Left cardiac atrium (tissue), 4 donors: ENCODE data around the gene HOXD4. TPM values are rescaled to one million over a fixed set of nuclear protein-coding genes. Genes with fewer than 3 reads are reported as not detected.
A peak's percentile ranks its signal among the peaks of the same experiment; 100 is the strongest.

ENCODE experiments used
- ATAC-seq, 2 donors: fragments of 200-7000 bp; cut with Tn5 transposase; one replicate each; pipeline ENCODE4 v1.9.1; 2020; ENCODE audit warnings: mild to moderate bottlenecking in 2 of 2, moderate library complexity in 2 of 2
- DNase-seq: peaks from one replicate; pipeline ENCODE4 v3.0.0-alpha.2; 2020
- intact Hi-C, 2 donors: fragments of 100-400 bp; cut with DNase I; formaldehyde crosslinking; loops; one replicate each; pipeline versions ENCODE4 v1.14.1 to v1.15.1; 2022 to 2023
- total RNA-seq, 2 donors: library from RNA; stranded (reverse); fragmentation: NEBNext Ultra II Directional; extraction: Animal tissue kit (Norgen Biotek cat#: 25700); gene quantifications; one replicate each; pipeline ENCODE4 v1.2.1, GENCODE V29; 2021
- donor health status: DM: no; HTN: yes; CAD: no.
- donor health status: DM: no; HTN: yes; CAD: no; lungs with severe emphysema.
- donor health status: DM: yes; HTN: yes; CAD: no.
- donor health status: Dilated cardiomyopathy.

Gene HOXD4
- total RNA-seq, 2 donors from 2014 or later: 0.29 to 0.53 TPM

- DNase-seq: no peak
- no peak for ATAC-seq
- intact Hi-C loops: no loop called here
Measured at GRCh38 chr2:176149939-176150583, 1.3 kb upstream of the HOXD4 start.

DNA sequence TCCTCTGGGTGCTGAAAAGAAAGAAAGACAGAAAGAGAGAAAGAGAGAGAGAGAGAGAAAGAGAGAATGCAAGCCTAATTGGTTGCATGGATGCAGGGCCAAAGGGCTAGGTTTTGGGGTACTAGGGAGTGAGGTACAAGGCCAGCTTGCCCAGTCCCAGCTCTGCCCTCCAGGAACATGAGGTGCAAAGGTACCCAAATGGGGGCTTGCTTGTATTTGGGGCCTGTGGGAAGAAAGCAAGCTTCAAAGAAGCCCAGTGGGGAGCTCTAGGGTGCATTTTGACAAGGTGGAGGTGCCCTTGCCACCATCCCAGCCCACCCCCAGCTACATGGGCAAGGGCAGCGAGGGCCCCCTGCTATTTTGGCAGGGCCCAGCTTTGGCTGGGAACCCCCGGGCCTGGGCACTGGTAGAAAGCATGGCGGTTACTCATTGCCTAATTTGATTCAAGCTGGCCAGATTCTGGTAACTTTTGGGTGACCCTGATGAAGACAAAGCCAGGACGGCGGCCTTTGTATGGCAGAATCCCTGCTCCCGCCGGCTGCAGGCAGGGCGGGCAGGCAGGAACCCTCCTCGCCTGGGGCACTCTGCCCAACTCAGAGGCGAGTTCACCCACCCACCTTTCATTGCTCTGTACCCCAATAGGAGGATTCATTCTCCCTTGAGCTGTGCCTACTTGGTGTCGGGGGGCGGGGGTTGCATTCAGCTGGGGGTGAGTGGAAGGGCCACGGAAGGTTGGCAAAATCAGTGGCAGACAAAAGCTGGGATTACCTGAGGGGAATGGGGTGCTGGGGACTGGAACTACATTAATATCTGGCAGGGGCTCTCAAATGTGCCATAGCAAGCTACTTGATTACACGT is 537 bp upstream of the HOXD4 start:
- DNase-seq (no peak), ATAC-seq (no peak)
- intact Hi-C loops: no loop called here

GRCh38 chr2:176152350-176153181 is 1.2 kb downstream of the HOXD4 start:
- ATAC-seq: no peak

DNA sequence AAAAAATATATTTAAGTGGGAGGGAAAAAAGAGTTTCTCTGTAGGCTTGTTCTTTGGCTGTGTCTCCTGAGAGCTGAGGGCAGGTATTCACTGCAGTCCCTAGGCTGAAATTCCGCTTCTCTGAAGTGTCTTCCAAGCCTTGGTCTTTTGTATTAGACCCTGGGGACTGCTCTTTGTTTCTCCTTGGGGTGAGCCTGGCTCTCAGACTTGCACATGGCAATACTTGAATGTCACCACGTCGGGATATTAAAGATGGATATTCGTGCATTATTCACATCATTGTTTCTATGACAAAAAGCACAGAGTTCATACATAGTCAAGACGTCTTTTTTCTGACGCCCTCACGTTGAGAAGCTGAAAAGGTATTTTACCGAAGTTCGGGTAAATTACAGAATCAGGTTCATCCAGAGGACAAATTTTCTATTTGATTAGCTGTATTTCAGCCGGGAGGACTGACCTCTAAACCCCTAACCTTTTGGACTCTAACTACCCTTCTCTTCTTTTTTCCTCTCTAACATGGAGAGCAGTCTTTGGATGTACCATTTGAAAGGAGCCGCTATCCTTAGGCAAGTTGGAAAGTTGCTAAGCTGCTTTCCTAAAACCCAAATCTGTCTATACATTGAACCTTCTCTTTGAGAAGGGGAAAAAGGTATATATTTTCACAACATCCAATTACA is 3.4 kb downstream of the HOXD4 start:
- DNase-seq: no peak
- intact Hi-C loops: no loop called here
- ATAC-seq: no peak

More at GRCh38 chr2:176152350-176153181, 1.2 kb downstream of the HOXD4 start:
- intact Hi-C loops: no loop called here
- no peak for DNase-seq

DNA sequence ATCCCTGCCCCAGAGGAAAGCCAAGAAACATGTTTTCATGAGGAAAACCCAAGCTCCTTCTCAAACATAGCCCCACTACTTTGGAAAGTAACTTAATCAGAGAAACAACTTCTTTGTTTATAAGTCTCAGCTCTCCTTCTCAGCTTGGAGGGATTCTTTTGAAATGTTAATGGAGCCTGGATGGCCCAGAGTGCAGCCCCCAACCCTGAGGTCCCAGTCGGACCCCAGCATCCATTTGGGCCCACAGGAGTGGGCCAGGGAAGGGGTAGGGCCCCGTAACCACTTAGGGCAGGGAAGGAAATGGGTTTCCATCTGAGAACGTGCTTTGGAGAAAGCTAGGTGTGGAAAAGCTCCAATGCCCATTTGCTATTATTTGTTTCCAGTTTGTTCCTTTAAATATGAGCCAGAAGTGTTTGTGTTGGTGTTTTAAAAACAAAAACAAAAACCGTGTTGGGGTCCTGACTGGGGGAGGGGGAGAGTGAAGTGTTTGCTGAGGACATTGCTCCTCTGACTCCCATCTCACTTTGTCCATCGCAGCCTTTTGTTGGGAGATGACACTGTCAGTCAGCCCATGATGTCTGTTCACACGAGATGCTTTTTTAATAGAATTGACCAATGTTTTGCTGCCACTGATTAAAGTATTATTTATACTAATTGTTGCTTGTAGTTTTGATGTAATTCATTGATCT is 4.2 kb downstream of the HOXD4 start:
- DNase-seq (no peak), ATAC-seq (no peak)
- intact Hi-C loops: no loop called here

DNA sequence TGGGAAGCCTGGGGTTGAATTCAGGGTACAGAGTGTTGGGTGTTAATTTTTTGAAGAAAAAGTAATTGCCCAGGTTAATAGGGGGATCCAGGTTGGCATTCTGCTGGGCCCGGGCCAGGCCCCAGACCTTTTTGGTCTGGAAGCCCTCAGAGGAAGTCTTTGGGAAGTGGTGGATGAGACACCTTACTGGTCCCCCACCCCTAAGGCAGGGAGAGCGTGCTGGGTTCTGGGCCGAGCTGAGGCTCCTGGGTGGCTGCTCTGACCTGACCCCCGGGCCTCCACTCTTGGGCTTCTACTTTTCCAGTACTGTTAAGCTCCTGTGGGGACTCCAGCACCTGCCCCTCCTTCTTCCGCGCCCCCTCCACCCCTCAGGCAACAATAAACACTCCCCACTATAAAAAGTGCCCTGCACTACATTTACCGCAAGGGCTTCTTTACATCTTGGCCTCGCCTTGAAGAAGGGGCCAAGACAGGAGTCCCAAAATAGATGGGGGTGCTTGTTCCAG is 5.0 kb downstream of the HOXD4 start:
- ATAC-seq (no peak), DNase-seq (no peak)
- intact Hi-C loops: no loop called here

GRCh38 chr2:176156807-176157498 is 5.6 kb downstream of the HOXD4 start, which contains the start of gene HOXD3:
Gene HOXD3 (plus strand): TSS chr2:176157307. CDS start chr2:176169115, 11,808 bp downstream.
- no peak for ATAC-seq
- intact Hi-C loops: no loop called here
- no peak for DNase-seq

GRCh38 chr2:176157499-176158185 is 6.3 kb downstream of the HOXD4 start:
- intact Hi-C loops: no loop called here
- DNase-seq (no peak), ATAC-seq (no peak)

DNA sequence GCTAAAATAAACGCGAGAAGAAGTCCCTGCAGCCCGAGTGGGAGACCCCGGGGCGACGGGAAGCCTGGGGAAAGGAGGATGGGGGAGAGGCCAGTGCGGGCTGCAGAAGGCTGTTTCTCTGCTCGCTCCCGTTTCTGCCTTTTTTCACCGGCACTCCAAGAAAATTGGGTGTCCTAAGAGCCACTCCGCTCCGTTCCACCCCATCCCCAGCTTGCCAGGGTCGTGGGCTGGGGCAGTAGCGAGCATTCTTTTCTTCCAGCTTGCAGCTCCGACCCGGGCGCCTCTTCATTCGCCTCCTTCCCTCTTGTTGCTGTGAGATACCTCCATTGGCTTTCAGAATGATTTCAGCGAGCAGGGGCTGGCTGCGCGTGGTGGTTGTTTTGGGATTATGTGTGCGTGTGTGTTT is 6.8 kb downstream of the HOXD4 start:
- ATAC-seq: no peak
- intact Hi-C loops: no loop called here
- DNase-seq: no peak

GRCh38 chr2:176158855-176159662 is 7.7 kb downstream of the HOXD4 start:
- intact Hi-C loops: no loop called here
- DNase-seq: no peak
- ATAC-seq: no peak

DNA sequence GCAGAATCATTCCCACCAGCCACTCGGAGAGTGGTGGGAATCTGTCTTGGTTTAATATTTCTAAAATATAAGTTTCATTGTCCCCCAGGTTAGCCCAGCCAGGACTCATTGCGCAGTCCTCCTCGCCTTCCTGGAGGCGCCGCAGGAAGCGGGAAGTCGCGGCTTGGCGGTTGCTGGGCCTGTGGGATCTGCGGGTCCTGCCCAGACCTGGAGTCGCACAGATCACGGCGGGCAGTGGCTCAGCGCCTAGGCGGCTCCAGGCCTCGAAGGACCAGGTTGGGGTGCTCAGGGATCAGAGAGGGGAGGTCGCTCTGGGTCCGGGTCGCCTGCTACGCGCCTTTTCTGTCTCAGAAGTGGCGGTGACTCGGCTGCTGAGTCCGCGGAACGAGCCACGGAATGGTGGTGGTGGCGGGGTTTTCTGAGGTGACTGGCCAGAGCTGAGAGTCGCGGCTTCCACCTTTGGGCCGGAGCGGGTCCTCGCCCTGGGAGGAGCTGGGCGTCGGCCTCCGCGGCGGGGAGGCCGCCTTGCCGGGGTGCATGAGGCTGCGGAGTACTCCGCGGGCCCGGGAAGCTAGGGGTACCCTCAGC is 8.4 kb downstream of the HOXD4 start:
- intact Hi-C loops: no loop called here

DNA sequence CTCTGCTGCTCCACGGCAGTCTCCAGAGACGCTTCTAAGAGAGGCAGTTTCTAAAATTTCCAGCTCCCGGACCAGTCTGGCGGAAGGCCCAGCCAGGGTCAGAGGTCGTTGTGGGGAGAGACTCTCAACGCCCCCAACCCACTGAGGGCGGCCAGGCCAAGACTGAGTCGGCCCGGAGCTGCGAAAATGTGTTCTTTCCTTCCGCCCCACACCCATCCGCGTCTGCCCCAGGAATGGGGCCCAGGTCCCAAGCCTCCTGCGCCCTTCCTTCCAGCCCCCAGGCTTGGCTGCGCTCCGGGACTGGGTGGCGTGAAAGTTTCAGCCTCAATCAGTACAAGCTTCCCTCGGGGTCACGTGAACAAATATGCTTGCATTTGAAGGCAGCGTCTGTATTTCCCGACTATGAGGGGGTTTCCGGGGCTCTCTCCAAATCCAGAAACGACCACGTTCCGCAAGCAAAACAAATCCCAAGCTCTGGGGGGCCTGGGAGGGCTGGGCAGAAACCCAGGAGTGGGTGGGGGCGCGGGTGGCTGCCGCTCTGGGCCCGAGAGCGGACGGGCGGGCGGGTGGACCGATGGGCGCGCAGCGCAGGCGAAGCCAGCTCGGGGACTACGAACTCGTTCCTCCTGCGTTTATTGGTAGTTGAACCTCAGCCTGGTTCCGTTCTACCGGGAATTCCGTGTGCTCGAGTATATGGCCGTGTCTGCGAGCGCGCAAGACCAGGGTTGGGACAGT is 9.1 kb downstream of the HOXD4 start:
- ATAC-seq (peak in 1 of 2 donors; percentile 21), DNase-seq (no peak)
- intact Hi-C loops: no loop called here

More for the DNA sequence above, 8.4 kb downstream of the HOXD4 start:
- ATAC-seq (no peak), DNase-seq (no peak)

- no peak for ATAC-seq
- no peak for DNase-seq
- intact Hi-C loops: no loop called here
Measured at GRCh38 chr2:176160986-176161824, 9.9 kb downstream of the HOXD4 start.

- ATAC-seq: peak in 1 of 2 donors; percentile 25
- DNase-seq: no peak
- intact Hi-C loops: no loop called here
Measured at GRCh38 chr2:176161825-176162626, 10.7 kb downstream of the HOXD4 start.
